ENCODE results near the gene SUCNR1. TPM values are rescaled to one million over a fixed set of nuclear protein-coding genes. Genes with fewer than 3 reads are reported as not detected.
"Not testable (repeated sequence)": the region's sequence is repeated elsewhere in the genome, so short reads cannot be mapped to it uniquely, and the experiment has no call there.

Gene SUCNR1
- total RNA-seq, 1 experiment from 2014 or later = not detected

DNA sequence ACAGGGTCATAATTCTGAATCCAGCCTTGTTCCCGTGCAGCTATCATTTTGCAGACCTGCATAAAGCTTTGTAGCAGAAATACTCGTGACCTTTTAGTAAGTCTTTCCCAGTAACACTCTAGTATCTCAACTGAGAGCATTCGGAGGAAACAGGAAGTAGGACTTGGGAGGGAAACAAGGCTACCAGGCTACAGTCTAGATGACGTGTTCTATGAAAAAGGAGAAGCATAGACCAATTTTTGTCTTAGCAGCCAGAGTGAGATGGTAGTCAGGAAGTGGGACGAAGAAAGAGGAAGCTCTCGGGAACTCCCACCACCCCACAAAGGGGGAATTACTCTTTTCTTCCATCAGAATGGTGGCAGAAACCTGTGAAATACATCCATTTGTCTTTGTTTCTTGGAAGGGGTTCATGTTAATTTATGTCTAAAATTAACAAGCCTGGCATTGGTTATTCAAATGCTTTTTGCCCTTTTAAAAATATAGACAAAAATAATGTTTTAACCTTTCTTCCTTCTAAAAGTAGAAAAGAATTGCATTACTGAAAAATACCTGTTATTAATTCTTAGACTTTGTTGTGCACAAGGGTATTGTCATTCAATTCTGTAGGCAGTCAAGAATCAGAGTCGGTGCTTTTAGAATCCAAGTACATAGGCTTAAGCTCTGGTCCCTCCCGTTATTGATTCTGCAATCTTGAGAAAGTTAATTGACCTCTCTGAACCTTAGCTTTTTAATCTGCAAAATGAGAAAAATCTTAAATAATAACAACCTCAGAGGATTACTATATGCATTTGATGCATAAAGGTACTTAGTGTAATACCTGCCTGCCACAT, 1.6 kb upstream of the SUCNR1 start:
- H3K79me2 ChIP-seq (ENCODE audit: low read depth) = no peaks in the 10 kb centered on the region
- H3K9me3 ChIP-seq (ENCODE audit: insufficient read depth, low read depth) = no peaks in the 10 kb centered on the region
- H3K4me3 ChIP-seq = no peak overlapping the region
- POLR2A ChIA-PET (ENCODE audit: unreplicated experiment) = no interaction called here
- H3K9me2 ChIP-seq (ENCODE audit: insufficient read depth) = no peaks in the 10 kb centered on the region; the same call in 1 of the 2 replicates
- H3K27me3 ChIP-seq (ENCODE audit: insufficient read depth, low read depth) = no peaks in the 10 kb centered on the region
- H3F3A ChIP-seq (ENCODE audit: insufficient read depth, low read depth) = no peaks in the 10 kb centered on the region
- no peaks in the 10 kb centered on the region for H3K36me3 ChIP-seq (ENCODE audit: low read depth)
- H2AFZ ChIP-seq = peak overlapping the region; percentile 39; the same call in 1 of the 2 replicates
- no peaks in the 10 kb centered on the region for H4K20me1 ChIP-seq (ENCODE audit: insufficient read depth)
- peaks cover 8% of the 10 kb centered on the region; the same call in 1 of the 2 replicates for H3K4me1 ChIP-seq (replicated peaks; ENCODE audit: insufficient read depth)
- DNase-seq = no peak
- BruUV-seq (replicated peaks) = no TSS peak
- H3K27ac ChIP-seq = no peak overlapping the region
- CTCF ChIA-PET = interaction anchor here (0.6 kb wide), 1 partner anchor 53 kb away, joined by 3 read pairs; no protein-coding TSS in a partner anchor
- intact Hi-C loops (cut with micrococcal nuclease; ENCODE audit: unreplicated experiment) = no loop called here
- TF ChIP-seq, protein P1, sequence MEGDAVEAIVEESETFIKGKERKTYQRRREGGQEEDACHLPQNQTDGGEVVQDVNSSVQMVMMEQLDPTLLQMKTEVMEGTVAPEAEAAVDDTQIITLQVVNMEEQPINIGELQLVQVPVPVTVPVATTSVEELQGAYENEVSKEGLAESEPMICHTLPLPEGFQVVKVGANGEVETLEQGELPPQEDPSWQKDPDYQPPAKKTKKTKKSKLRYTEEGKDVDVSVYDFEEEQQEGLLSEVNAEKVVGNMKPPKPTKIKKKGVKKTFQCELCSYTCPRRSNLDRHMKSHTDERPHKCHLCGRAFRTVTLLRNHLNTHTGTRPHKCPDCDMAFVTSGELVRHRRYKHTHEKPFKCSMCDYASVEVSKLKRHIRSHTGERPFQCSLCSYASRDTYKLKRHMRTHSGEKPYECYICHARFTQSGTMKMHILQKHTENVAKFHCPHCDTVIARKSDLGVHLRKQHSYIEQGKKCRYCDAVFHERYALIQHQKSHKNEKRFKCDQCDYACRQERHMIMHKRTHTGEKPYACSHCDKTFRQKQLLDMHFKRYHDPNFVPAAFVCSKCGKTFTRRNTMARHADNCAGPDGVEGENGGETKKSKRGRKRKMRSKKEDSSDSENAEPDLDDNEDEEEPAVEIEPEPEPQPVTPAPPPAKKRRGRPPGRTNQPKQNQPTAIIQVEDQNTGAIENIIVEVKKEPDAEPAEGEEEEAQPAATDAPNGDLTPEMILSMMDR (conservative IDR thresholded peaks at IDR 0.05) = no peak
- no peak for TF ChIP-seq EZH2 (IDR thresholded peaks at IDR 0.05; ENCODE audit: low read depth)
- no peak overlapping the region for H3K4me2 ChIP-seq

DNA sequence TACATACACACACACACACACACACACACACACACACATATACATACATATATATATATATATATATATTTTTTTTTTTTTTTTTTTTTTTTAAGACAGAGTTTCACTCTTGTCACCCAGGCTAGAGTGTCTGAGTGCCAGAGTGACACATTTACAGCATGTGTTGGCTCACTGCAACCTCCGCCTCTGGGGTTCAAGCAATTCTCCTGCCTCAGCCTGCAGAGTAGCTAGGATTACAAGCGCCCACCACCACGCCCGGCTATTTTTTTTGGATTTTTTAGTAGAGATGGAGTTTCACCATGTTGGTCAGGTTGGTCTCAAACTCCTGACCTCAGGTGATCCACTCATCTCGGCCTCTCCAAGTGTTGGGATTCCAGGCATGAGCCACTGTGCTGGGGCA, 636 bp downstream of the SUCNR1 start:
- POLR2A ChIA-PET (ENCODE audit: unreplicated experiment); BruUV-seq (replicated peaks); CTCF ChIA-PET: not testable (repeated sequence)

DNA sequence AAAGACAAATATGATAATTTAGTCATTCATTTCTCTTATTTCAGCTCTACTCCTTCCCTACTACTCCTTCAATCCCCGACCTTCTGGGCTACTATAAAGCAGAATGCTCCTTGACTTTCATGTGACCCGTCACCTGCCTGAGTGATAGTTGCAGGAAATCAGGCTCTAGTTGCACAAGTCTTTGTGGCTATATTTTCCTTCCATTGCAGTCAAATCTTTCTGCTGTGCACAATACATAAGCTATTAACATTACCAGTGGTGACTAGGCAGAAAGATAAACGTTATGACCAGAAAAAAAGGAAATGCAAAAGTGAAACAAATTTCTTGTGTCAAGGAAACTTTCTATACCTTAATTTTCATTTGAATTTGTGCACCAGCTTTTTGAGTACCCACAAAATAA, 2.3 kb downstream of the SUCNR1 start:
- POLR2A ChIA-PET (ENCODE audit: unreplicated experiment) = interaction anchor here (0.5 to 0.6 kb wide), 3 partner anchors 35 to 501 kb away, joined by 3 to 4 read pairs (median 4); partner anchors contain the start of gene MBNL1
- Histone ChIP-seq H3K79me2 (ENCODE audit: low read depth) (no peaks in the 10 kb centered on the region), H3K27ac (no peak overlapping the region), H3K4me2 (no peak overlapping the region), H3K9me3 (ENCODE audit: insufficient read depth, low read depth) (no peaks in the 10 kb centered on the region), H4K20me1 (ENCODE audit: insufficient read depth) (no peaks in the 10 kb centered on the region), H3F3A (ENCODE audit: insufficient read depth, low read depth) (no peaks in the 10 kb centered on the region), H3K4me3 (no peak overlapping the region), H3K27me3 (ENCODE audit: insufficient read depth, low read depth) (no peaks in the 10 kb centered on the region), H3K9me2 (ENCODE audit: insufficient read depth) (no peaks in the 10 kb centered on the region), H3K36me3 (ENCODE audit: low read depth) (no peaks in the 10 kb centered on the region), H3K4me1 (replicated peaks; ENCODE audit: insufficient read depth) (peaks cover 8% of the 10 kb centered on the region; the same call in 1 of the 2 replicates), H2AFZ (peak overlapping the region; percentile 9; the same call in 1 of the 2 replicates)
- DNase-seq = no peak
- CTCF ChIA-PET = interaction anchor here (0.6 kb wide), 1 partner anchor 38 kb away, joined by 5 read pairs; no protein-coding TSS in a partner anchor
- no peak for TF ChIP-seq EZH2 (IDR thresholded peaks at IDR 0.05; ENCODE audit: low read depth)
- TF ChIP-seq, protein P1 (conservative IDR thresholded peaks at IDR 0.05) = no peak
- BruUV-seq (replicated peaks) = no TSS peak
- intact Hi-C loops (cut with micrococcal nuclease; ENCODE audit: unreplicated experiment) = no loop called here

More for the DNA sequence above, 636 bp downstream of the SUCNR1 start:
- H3K4me1 ChIP-seq (replicated peaks; ENCODE audit: insufficient read depth); H3K27me3 ChIP-seq (ENCODE audit: insufficient read depth, low read depth); H3K4me3 ChIP-seq; H3F3A ChIP-seq (ENCODE audit: insufficient read depth, low read depth); H2AFZ ChIP-seq; H3K79me2 ChIP-seq (ENCODE audit: low read depth); H3K4me2 ChIP-seq; DNase-seq; intact Hi-C loops (cut with micrococcal nuclease; ENCODE audit: unreplicated experiment); H3K27ac ChIP-seq; H3K9me3 ChIP-seq (ENCODE audit: insufficient read depth, low read depth); H3K36me3 ChIP-seq (ENCODE audit: low read depth); H3K9me2 ChIP-seq (ENCODE audit: insufficient read depth); H4K20me1 ChIP-seq (ENCODE audit: insufficient read depth): not testable (repeated sequence)
